Peyer's patch (tissue), 4 donors: Measurements from ENCODE around the gene CDK13. TPM values are rescaled to one million over a fixed set of nuclear protein-coding genes. Genes with fewer than 3 reads are reported as not detected.
"Not testable (repeated sequence)": the region's sequence is repeated elsewhere in the genome, so short reads cannot be mapped to it uniquely, and the experiment has no call there.

Experiments used
- DNase-seq, 3 donors: peaks; one replicate each; pipeline ENCODE4 v3.0.0-alpha.2; 2017 to 2019
- H3K27ac ChIP-seq, 4 donors: fragments of 200-600 bp; sonication (generic); one replicate each; pipeline ENCODE4 v1.5.1; 2016 to 2019
- H3K27me3 ChIP-seq, 2 donors: fragments of 200-600 bp; sonication (generic); one replicate each; pipeline ENCODE4 v1.5.1; 2019
- H3K36me3 ChIP-seq, 3 donors: fragments of 200-600 bp; sonication (generic); one replicate each; pipeline ENCODE4 v1.5.1; 2016 to 2019
- H3K4me1 ChIP-seq, 4 donors: fragments of 200-600 bp; sonication (generic); one replicate each; pipeline ENCODE4 v1.5.1; 2016 to 2019
- H3K4me3 ChIP-seq, 4 donors: fragments of 200-600 bp; sonication (generic); 1 replicate in 3 of 4; 2 replicates in 1 of 4; pipeline ENCODE4 v1.5.1; 2016 to 2019; ENCODE audit warnings: mild to moderate bottlenecking in 1 of 4
- H3K9me3 ChIP-seq, 4 donors: fragments of 200-600 bp; sonication (generic); one replicate each; pipeline ENCODE4 v1.5.1; 2016 to 2019; ENCODE audit warnings: mild to moderate bottlenecking in 1 of 4
- POLR2A ChIP-seq, 2 donors: fragments of 450-650 bp; IDR thresholded peaks; one replicate each; pipeline ENCODE4 v1.5.1; 2017; ENCODE audit warnings: antibody characterized with exemption in 2 of 2, mild to moderate bottlenecking in 2 of 2, moderate library complexity in 2 of 2
- small RNA-seq, 2 donors: library from RNA; depleted of rRNA; stranded (forward); fragments of <200 nt; gene quantifications; one replicate each; pipeline ENCODE3, GENCODE V24; 2016
- total RNA-seq, 4 donors: library from RNA; depleted of rRNA; stranded (reverse); fragments of >200 nt; gene quantifications; one replicate each; pipeline ENCODE4 v1.1.0, GENCODE V29; 2016
- TF ChIP-seq, protein P1 (sequence below), 6 experiments: fragments of 450-650 bp in 4 of 6; fragments of 200-600 bp in 2 of 6; sonication (generic) in 1 of 6; IDR thresholded peaks; one replicate each; pipeline ENCODE4 v1.5.1; 2017 to 2019; ENCODE audit warnings: antibody characterized with exemption in 6 of 6, mild to moderate bottlenecking in 3 of 6, moderate library complexity in 1 of 6

Gene CDK13
- total RNA-seq, 4 donors from 2014 or later, result 76.7 to 164 (median 109) TPM

DNA sequence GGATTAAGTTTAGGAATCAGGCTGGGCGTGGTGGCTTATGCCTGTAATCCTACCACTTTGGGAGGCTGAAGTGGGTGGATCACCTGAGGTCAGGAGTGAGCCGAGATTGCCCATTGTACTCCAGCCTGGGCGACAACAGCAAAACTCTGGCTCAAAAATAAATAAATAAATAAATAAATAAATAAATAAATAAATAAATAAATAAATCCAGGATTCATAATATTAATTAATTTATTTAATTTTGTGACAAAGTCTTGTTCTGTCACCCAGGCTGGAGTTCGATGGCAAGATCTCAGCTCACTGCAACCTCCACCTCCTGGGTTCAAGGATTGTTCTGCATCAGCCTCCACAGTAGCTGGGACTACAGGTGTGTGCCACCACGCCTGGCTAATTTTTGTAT is 188.9 kb downstream of the CDK13 start:
- no peak overlapping the region for H3K4me3 ChIP-seq
- H3K27me3 ChIP-seq, result no peaks in the 10 kb centered on the region
- no peak overlapping the region for H3K27ac ChIP-seq
- TF ChIP-seq POLR2A (IDR thresholded peaks at IDR 0.05), result no peak
- TF ChIP-seq, protein P1, sequence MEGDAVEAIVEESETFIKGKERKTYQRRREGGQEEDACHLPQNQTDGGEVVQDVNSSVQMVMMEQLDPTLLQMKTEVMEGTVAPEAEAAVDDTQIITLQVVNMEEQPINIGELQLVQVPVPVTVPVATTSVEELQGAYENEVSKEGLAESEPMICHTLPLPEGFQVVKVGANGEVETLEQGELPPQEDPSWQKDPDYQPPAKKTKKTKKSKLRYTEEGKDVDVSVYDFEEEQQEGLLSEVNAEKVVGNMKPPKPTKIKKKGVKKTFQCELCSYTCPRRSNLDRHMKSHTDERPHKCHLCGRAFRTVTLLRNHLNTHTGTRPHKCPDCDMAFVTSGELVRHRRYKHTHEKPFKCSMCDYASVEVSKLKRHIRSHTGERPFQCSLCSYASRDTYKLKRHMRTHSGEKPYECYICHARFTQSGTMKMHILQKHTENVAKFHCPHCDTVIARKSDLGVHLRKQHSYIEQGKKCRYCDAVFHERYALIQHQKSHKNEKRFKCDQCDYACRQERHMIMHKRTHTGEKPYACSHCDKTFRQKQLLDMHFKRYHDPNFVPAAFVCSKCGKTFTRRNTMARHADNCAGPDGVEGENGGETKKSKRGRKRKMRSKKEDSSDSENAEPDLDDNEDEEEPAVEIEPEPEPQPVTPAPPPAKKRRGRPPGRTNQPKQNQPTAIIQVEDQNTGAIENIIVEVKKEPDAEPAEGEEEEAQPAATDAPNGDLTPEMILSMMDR (IDR thresholded peaks at IDR 0.05), result no peak
- no peaks in the 10 kb centered on the region for H3K36me3 ChIP-seq
- peaks cover 0 to 4% (median 0%) of the 10 kb centered on the region in 4 donors for H3K4me1 ChIP-seq
- no peak for DNase-seq
- H3K9me3 ChIP-seq, result no peaks in the 10 kb centered on the region

- not testable (repeated sequence) for H3K9me3 ChIP-seq, DNase-seq, H3K4me3 ChIP-seq
These were observed 189.8 kb downstream of the CDK13 start for GRCh38 chr7:40139891-40140290.

GRCh38 chr7:40141916-40142315 is 191.9 kb downstream of the CDK13 start:
- not testable (repeated sequence) for H3K27me3 ChIP-seq, H3K36me3 ChIP-seq, DNase-seq, H3K4me3 ChIP-seq, H3K27ac ChIP-seq, H3K9me3 ChIP-seq
- H3K4me1 ChIP-seq, result peaks cover 0 to 11% (median 0%) of the 10 kb centered on the region in 4 donors

More at GRCh38 chr7:40139891-40140290, 189.8 kb downstream of the CDK13 start:
- H3K27me3 ChIP-seq, H3K36me3 ChIP-seq, H3K4me1 ChIP-seq, H3K27ac ChIP-seq: not testable (repeated sequence)

DNA sequence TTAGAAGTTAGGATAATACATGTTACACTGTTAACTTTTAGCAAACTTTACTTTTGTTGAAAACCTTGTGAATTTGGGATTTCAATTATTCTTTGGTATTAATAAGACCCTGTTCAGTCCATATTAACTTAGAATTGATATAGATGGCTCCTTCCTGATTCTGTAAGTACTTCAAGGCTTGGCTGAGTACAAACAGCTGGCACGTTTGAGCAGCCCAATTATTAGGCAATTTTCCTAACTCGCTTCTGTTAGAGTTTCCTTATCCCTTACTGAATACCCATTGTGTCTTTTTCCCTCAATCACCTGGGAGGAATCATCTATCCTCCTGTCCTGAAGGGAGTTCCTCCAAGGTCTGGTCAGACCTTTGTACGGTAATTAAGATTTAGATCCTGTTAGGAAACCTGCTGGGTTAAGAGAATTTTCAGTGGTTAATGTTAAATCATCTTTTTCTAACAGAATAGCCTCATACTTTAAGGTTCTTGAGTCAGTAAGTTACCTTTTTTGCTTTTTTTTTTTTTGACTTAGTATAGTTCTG is 195.6 kb downstream of the CDK13 start:
- H3K27me3 ChIP-seq, H3K36me3 ChIP-seq, H3K4me3 ChIP-seq, H3K9me3 ChIP-seq, DNase-seq: not testable (repeated sequence)
- peak overlapping the region in 1 of 4 donors; percentile 31 for H3K27ac ChIP-seq
- H3K4me1 ChIP-seq, result peaks cover 0 to 11% (median 0%) of the 10 kb centered on the region in 4 donors

DNA sequence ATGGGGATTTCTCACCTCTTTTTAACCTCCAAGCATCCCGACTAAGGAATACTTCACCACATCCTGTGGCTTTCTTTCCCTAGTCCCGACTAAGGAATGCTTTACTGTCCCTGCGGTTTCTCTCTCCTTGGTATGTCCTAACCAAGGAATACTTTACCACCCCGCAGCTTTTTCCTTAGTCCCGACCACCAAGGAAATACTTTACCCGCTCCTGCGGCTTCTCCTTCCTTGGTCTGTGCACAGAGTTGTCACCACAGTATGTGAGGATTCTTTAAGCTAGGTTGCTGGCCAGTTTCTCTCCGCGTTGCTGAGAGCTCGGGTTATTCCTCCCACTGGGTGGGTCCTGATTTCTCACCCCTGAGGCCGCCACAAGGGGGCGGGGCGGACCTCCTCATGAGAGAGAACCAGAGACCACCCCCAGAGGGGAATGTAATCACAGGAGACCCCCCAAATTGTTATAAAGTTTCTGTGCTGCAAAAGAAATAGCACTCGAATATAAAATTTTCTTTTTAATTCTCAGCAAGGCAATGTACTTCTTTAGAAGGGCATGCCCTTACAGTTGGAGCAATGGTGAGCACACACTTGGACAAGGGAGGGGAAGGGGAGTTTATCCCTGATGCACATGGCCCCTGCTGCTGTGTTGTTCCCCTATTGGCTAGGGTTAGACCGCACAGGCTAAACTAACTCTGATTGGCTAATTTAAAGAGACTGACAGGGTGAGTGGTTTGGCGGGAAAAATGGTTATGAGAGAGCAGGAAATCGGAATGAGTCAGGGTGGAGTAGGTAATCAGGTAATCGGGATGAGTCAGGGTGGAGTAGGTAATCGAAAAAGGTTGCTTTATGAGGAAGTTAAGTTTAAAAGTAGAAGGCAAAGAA is 197.6 kb downstream of the CDK13 start:
- H3K36me3 ChIP-seq, result no peaks in the 10 kb centered on the region
- no peaks in the 10 kb centered on the region for H3K27me3 ChIP-seq
- H3K9me3 ChIP-seq, result no peaks in the 10 kb centered on the region
- H3K27ac ChIP-seq, result no peak overlapping the region
- DNase-seq, result no peak
- no peak overlapping the region for H3K4me3 ChIP-seq
- TF ChIP-seq, protein P1 (IDR thresholded peaks at IDR 0.05), result no peak
- no peak for TF ChIP-seq POLR2A (IDR thresholded peaks at IDR 0.05)
- H3K4me1 ChIP-seq, result peaks cover 0 to 11% (median 0%) of the 10 kb centered on the region in 4 donors

DNA sequence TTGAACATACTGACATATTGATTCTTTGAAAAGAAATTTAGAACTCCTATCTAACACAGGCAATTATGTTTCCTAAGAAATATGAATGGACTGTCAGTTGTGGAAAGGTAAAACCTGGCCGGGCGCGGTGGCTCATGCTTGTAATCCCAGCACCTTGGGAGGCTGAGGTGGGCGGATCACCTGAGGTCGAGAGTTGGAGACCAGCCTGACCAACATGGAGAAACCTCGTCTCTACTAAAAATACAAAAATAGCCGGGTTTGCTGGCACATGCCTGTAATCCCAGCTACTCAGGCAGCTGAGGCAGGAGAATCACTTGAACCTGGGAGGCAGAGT is 198.2 kb downstream of the CDK13 start:
- H3K27me3 ChIP-seq, H3K27ac ChIP-seq, H3K9me3 ChIP-seq, H3K4me3 ChIP-seq, DNase-seq, H3K36me3 ChIP-seq: not testable (repeated sequence)
- H3K4me1 ChIP-seq, result peaks cover 0 to 11% (median 0%) of the 10 kb centered on the region in 4 donors

- H3K4me1 ChIP-seq, result peaks cover 0 to 11% (median 0%) of the 10 kb centered on the region in 4 donors
- H3K4me3 ChIP-seq, result no peak overlapping the region
- no peaks in the 10 kb centered on the region for H3K9me3 ChIP-seq
- H3K36me3 ChIP-seq, result no peaks in the 10 kb centered on the region
- no peak for TF ChIP-seq POLR2A (IDR thresholded peaks at IDR 0.05)
- TF ChIP-seq, protein P1 (IDR thresholded peaks at IDR 0.05), result no peak
- no peak overlapping the region for H3K27ac ChIP-seq
- no peaks in the 10 kb centered on the region for H3K27me3 ChIP-seq
- DNase-seq, result no peak
These were observed 198.6 kb downstream of the CDK13 start for GRCh38 chr7:40148671-40149070.

Small RNA genes lying within 50 kb of the gene (small RNA-seq; reads per million reads assigned to genes)
- 0 reads per million in 2 donors for gene AC006023.1
- gene AC006023.2, result 0 reads per million in 2 donors

Other genes with a start within 250 kb of the CDK13 start
- gene MPLKIP, start 184.4 kb downstream of the CDK13 start, total RNA-seq, result 10 to 100 TPM in 3 of 4 donors, 1 to 10 TPM in 1; 8.3 to 17.1 (median 16.8) TPM
- gene SUGCT, start 184.7 kb downstream of the CDK13 start, total RNA-seq, result 1 to 10 TPM in 3 of 4 donors, not detected in 1; 6.4 to 8.9 (median 8.3) TPM